DMS53 (cell line): ENCODE results near the gene CYBRD1.
"Not testable (repeated sequence)": the region's sequence is repeated elsewhere in the genome, so short reads cannot be mapped to it uniquely, and the experiment has no call there.

Experiments used
- DNase-seq: peaks from one replicate; lab custom pipeline; 2025; lab: John Stamatoyannopoulos, UW

CYBRD1 gene

GRCh38 chr2:171522052-171522787, at the start of gene CYBRD1:
Gene CYBRD1, plus strand, starts transcription at chr2:171522474. Its CDS starts 72 bp downstream, at chr2:171522546.
- peak; percentile 56 for DNase-seq

GRCh38 chr2:171475979-171476378, 46.3 kb upstream of the CYBRD1 start:
- DNase-seq: no peak

- no peak for DNase-seq
Observed at GRCh38 chr2:171478345-171478744, 43.9 kb upstream of the CYBRD1 start.

- DNase-seq: no peak
Observed at GRCh38 chr2:171479154-171479814, 43.0 kb upstream of the CYBRD1 start.

- no peak for DNase-seq
Observed at GRCh38 chr2:171480908-171481307, 41.4 kb upstream of the CYBRD1 start.

- no peak for DNase-seq
Observed at GRCh38 chr2:171482308-171482707, 40.0 kb upstream of the CYBRD1 start.

- no peak for DNase-seq
Observed at GRCh38 chr2:171482877-171483276, 39.4 kb upstream of the CYBRD1 start.

- DNase-seq: no peak
Observed at GRCh38 chr2:171483793-171484192, 38.5 kb upstream of the CYBRD1 start.

GRCh38 chr2:171485116-171485515, 37.2 kb upstream of the CYBRD1 start:
- no peak for DNase-seq

- no peak for DNase-seq
Observed at GRCh38 chr2:171487201-171487600, 35.1 kb upstream of the CYBRD1 start.

GRCh38 chr2:171487803-171488259, 34.4 kb upstream of the CYBRD1 start:
- DNase-seq: no peak

- no peak for DNase-seq
Observed at GRCh38 chr2:171490577-171490976, 31.7 kb upstream of the CYBRD1 start.

GRCh38 chr2:171491292-171491691, 31.0 kb upstream of the CYBRD1 start:
- peak; percentile 23 for DNase-seq

GRCh38 chr2:171492664-171493063, 29.6 kb upstream of the CYBRD1 start:
- DNase-seq: no peak

- not testable (repeated sequence) for DNase-seq
Observed at GRCh38 chr2:171497664-171498063, 24.6 kb upstream of the CYBRD1 start.

GRCh38 chr2:171505374-171505773, 16.9 kb upstream of the CYBRD1 start:
- DNase-seq: no peak

- DNase-seq: no peak
Observed at GRCh38 chr2:171509945-171510731, 12.1 kb upstream of the CYBRD1 start.

GRCh38 chr2:171512014-171512413, 10.3 kb upstream of the CYBRD1 start:
- DNase-seq: no peak

GRCh38 chr2:171512683-171513195, 9.5 kb upstream of the CYBRD1 start:
- no peak for DNase-seq

- DNase-seq: no peak
Observed at GRCh38 chr2:171513719-171514160, 8.5 kb upstream of the CYBRD1 start.

GRCh38 chr2:171514908-171515582, 7.2 kb upstream of the CYBRD1 start:
- no peak for DNase-seq
